ENCODE data around the gene JDP2.

JDP2 gene

DNA sequence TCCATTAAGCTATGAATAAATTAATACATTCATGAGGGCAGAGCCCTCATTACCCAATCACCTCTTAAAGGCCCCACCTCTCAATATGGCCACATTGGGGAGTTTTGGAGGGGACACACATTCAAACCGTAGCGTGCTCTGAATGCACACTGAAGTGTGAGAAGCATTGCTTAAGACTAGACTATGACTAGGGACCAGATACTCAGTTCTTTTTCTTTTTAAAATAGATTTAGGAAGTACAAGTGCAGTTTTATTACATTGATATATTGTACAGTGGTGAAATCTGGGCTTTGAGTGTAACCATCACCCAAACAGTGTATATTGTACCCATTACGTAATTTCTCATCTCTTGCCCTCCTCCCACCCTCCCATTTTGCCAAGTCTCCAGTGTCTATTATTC is 21.0 kb upstream of the JDP2 start:
- H3K4me3 ChIP-seq (ENCODE audit: low read depth, low read length) = no peak overlapping the region
- POLR2A ChIA-PET = no interaction called here
- no peak for TF ChIP-seq ZNF701 (tag by site-specific recombination; IDR thresholded peaks at IDR 0.05)
- TF ChIP-seq, protein P1, sequence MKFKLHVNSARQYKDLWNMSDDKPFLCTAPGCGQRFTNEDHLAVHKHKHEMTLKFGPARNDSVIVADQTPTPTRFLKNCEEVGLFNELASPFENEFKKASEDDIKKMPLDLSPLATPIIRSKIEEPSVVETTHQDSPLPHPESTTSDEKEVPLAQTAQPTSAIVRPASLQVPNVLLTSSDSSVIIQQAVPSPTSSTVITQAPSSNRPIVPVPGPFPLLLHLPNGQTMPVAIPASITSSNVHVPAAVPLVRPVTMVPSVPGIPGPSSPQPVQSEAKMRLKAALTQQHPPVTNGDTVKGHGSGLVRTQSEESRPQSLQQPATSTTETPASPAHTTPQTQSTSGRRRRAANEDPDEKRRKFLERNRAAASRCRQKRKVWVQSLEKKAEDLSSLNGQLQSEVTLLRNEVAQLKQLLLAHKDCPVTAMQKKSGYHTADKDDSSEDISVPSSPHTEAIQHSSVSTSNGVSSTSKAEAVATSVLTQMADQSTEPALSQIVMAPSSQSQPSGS (tag by site-specific recombination; IDR thresholded peaks at IDR 0.05; ENCODE audit: low read depth) = no peak

DNA sequence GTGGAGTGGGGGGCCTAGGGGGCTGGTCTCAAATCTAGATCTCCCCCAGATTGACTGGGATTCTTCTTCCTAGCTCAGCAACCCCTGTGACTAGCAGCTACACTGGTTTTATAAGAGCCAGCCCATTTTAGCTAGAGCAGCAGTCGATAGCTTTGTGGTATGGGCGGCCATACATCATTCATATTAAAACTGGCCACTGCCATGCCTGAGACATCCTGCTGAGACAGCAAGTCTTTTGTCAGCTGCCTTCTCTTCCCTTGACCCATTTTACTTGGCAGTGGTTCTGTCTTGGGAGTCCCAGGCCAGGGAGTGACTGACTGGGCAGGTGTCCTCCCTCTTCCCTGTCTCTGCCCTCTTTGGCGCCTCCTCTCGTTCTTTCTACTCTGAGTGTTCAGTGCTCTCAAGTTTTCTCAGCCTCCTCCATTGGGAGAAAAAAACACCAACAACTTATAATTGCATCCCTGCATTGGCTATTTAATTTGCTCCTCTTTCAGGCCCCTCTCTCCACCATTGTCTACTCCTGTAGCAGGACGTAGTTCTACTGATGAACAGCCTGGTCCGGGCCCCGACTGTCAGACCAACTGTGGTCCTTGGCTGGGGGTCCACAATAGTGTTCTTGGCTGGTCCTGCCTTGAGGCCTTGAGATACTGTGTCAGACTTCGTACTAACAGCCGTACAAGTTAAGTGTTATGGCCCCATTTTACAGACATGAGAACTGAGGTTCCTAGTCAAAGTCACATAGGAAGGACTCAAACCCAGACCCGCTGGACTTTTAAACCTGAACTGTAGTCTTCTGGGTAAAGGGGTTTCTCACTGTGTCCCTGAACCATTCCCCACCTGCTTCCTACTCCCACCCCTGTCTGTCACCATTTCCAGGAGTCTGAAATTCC is 18.3 kb upstream of the JDP2 start:
- ChIA-PET CTCF (interaction anchor here (0.6 kb wide), 3 partner anchors 12 to 92 kb away, joined by 3 to 6 read pairs (median 3); no protein-coding TSS in a partner anchor), POLR2A (no interaction called here)
- TF ChIP-seq, protein P2, sequence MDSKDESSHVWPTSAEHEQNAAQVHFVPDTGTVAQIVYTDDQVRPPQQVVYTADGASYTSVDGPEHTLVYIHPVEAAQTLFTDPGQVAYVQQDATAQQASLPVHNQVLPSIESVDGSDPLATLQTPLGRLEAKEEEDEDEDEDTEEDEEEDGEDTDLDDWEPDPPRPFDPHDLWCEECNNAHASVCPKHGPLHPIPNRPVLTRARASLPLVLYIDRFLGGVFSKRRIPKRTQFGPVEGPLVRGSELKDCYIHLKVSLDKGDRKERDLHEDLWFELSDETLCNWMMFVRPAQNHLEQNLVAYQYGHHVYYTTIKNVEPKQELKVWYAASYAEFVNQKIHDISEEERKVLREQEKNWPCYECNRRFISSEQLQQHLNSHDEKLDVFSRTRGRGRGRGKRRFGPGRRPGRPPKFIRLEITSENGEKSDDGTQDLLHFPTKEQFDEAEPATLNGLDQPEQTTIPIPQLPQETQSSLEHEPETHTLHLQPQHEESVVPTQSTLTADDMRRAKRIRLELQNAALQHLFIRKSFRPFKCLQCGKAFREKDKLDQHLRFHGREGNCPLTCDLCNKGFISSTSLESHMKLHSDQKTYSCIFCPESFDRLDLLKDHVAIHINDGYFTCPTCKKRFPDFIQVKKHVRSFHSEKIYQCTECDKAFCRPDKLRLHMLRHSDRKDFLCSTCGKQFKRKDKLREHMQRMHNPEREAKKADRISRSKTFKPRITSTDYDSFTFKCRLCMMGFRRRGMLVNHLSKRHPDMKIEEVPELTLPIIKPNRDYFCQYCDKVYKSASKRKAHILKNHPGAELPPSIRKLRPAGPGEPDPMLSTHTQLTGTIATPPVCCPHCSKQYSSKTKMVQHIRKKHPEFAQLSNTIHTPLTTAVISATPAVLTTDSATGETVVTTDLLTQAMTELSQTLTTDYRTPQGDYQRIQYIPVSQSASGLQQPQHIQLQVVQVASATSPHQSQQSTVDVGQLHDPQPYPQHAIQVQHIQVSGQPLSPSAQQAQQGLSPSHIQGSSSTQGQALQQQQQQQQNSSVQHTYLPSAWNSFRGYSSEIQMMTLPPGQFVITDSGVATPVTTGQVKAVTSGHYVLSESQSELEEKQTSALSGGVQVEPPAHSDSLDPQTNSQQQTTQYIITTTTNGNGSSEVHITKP (tag by site-specific recombination; IDR thresholded peaks at IDR 0.05) = 0 out of 2 replicates have a peak, but pooled peaks have one; percentile 41
- TF ChIP-seq, protein P3, sequence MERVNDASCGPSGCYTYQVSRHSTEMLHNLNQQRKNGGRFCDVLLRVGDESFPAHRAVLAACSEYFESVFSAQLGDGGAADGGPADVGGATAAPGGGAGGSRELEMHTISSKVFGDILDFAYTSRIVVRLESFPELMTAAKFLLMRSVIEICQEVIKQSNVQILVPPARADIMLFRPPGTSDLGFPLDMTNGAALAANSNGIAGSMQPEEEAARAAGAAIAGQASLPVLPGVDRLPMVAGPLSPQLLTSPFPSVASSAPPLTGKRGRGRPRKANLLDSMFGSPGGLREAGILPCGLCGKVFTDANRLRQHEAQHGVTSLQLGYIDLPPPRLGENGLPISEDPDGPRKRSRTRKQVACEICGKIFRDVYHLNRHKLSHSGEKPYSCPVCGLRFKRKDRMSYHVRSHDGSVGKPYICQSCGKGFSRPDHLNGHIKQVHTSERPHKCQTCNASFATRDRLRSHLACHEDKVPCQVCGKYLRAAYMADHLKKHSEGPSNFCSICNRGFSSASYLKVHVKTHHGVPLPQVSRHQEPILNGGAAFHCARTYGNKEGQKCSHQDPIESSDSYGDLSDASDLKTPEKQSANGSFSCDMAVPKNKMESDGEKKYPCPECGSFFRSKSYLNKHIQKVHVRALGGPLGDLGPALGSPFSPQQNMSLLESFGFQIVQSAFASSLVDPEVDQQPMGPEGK (tag by site-specific recombination; IDR thresholded peaks at IDR 0.05) = no peak
- TF ChIP-seq ZNF24 (tag by site-specific recombination; IDR thresholded peaks at IDR 0.05) (no peak), ZNF660 (tag by site-specific recombination; IDR thresholded peaks at IDR 0.05) (no peak), ZNF596 (tag by site-specific recombination; IDR thresholded peaks at IDR 0.05) (no peak), ZNF529 (tag by site-specific recombination; IDR thresholded peaks at IDR 0.05; ENCODE audit: insufficient replicate concordance) (no peak), KLF1 (tag by site-specific recombination; IDR thresholded peaks at IDR 0.05) (no peak), ZNF350 (tag by site-specific recombination; IDR thresholded peaks at IDR 0.05) (no peak), ZBTB8A (tag by site-specific recombination; IDR thresholded peaks at IDR 0.05) (no peak), YY1 (tag by site-specific recombination; IDR thresholded peaks at IDR 0.05) (no peak), ZNF391 (tag by site-specific recombination; IDR thresholded peaks at IDR 0.05; ENCODE audit: borderline replicate concordance, low read depth) (no peak), WT1 (tag by site-specific recombination; IDR thresholded peaks at IDR 0.05) (peak; percentile 22; the same call in 1 of the 2 replicates)
- TF ChIP-seq, protein P4, sequence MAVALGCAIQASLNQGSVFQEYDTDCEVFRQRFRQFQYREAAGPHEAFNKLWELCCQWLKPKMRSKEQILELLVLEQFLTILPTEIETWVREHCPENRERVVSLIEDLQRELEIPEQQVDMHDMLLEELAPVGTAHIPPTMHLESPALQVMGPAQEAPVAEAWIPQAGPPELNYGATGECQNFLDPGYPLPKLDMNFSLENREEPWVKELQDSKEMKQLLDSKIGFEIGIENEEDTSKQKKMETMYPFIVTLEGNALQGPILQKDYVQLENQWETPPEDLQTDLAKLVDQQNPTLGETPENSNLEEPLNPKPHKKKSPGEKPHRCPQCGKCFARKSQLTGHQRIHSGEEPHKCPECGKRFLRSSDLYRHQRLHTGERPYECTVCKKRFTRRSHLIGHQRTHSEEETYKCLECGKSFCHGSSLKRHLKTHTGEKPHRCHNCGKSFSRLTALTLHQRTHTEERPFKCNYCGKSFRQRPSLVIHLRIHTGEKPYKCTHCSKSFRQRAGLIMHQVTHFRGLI (tag by site-specific recombination; IDR thresholded peaks at IDR 0.05) = no peak
- peaks cover 3% of the 10 kb centered on the region; the same call in 1 of the 2 replicates for H3K4me1 ChIP-seq (ENCODE audit: control insufficient read depth, insufficient read depth, low read length)
- H3K36me3 ChIP-seq (ENCODE audit: control insufficient read depth in 2 of 2, insufficient read depth in 1 of 2, low read length in 2 of 2) = no peaks in the 10 kb centered on the region
- H3K9me3 ChIP-seq (ENCODE audit: control insufficient read depth, insufficient read depth, low read depth, low read length) = no peaks in the 10 kb centered on the region
- no peak overlapping the region for H3K4me3 ChIP-seq (ENCODE audit: low read depth, low read length)
- no peak overlapping the region for H3K27ac ChIP-seq (ENCODE audit: extremely low read depth, low read depth, low read length)

More for the DNA sequence above, 21.0 kb upstream of the JDP2 start:
- Histone ChIP-seq H3K9me3 (ENCODE audit: control insufficient read depth, insufficient read depth, low read depth, low read length) (no peaks in the 10 kb centered on the region), H3K36me3 (ENCODE audit: control insufficient read depth in 2 of 2, insufficient read depth in 1 of 2, low read length in 2 of 2) (no peaks in the 10 kb centered on the region), H3K4me1 (ENCODE audit: control insufficient read depth, insufficient read depth, low read length) (peaks cover 3% of the 10 kb centered on the region; the same call in 1 of the 2 replicates), H3K27ac (ENCODE audit: extremely low read depth, low read depth, low read length) (no peak overlapping the region)
- CTCF ChIA-PET = interaction anchor here (0.7 to 0.9 kb wide), 2 partner anchors 9 to 26 kb away, joined by 3 read pairs; no protein-coding TSS in a partner anchor

Measured in HEK293 (cell line).